Upper lobe of left lung (tissue), 6 donors: Measurements from ENCODE around the gene MTG2. TPM values are rescaled to one million over a fixed set of nuclear protein-coding genes. Genes with fewer than 3 reads are reported as not detected.

ENCODE experiments used
- ATAC-seq, 2 donors: fragments of 200-7000 bp; cut with Tn5 transposase; one replicate each; pipeline ENCODE4 v1.9.1; 2022; ENCODE audit warnings: mild to moderate bottlenecking in 2 of 2, moderate library complexity in 2 of 2; ENCODE audit not compliant: low FRiP score in 2 of 2
- DNase-seq, 2 donors: peaks; one replicate each; pipeline ENCODE4 v3.0.0-alpha.2; 2019 to 2020
- H3K27ac ChIP-seq, 4 donors: fragments of 200-600 bp; sonication (generic); one replicate each; pipeline ENCODE4 v1.5.1; 2016 to 2019
- H3K27me3 ChIP-seq, 4 donors: fragments of 200-600 bp; sonication (generic); one replicate each; pipeline ENCODE4 v1.5.1; 2017 to 2019
- H3K36me3 ChIP-seq, 4 donors: fragments of 200-600 bp; sonication (generic); one replicate each; pipeline ENCODE4 v1.5.1; 2016 to 2019
- H3K4me1 ChIP-seq, 4 donors: fragments of 200-600 bp; sonication (generic); one replicate each; pipeline ENCODE4 v1.5.1; 2018 to 2019
- H3K4me3 ChIP-seq, 4 donors: fragments of 200-600 bp; sonication (generic); one replicate each; pipeline ENCODE4 v1.5.1; 2017 to 2019; ENCODE audit warnings: mild to moderate bottlenecking in 2 of 4, moderate library complexity in 1 of 4
- H3K9me3 ChIP-seq, 4 donors: fragments of 200-600 bp; sonication (generic); one replicate each; pipeline ENCODE4 v1.5.1; 2018 to 2019
- CTCF ChIP-seq, 6 experiments: fragments of 450-650 bp in 4 of 6; fragments of 200-600 bp in 2 of 6; sonication (generic) in 2 of 6; IDR thresholded peaks; one replicate each; pipeline ENCODE4 v1.5.1; 2016 to 2019; ENCODE audit warnings: antibody characterized with exemption in 6 of 6
- EP300 ChIP-seq, 4 donors: sonication (generic); formaldehyde crosslinking; IDR thresholded peaks; one replicate each; pipeline ENCODE4 v1.5.1; 2017; ENCODE audit warnings: antibody characterized with exemption in 4 of 4, control low read depth in 2 of 4
- POLR2A ChIP-seq, 4 donors: fragments of 450-650 bp; IDR thresholded peaks; one replicate each; pipeline ENCODE4 v1.5.1; 2016 to 2017; ENCODE audit warnings: antibody characterized with exemption in 4 of 4, mild to moderate bottlenecking in 2 of 4
- POLR2AphosphoS5 ChIP-seq, 2 donors: sonication (generic); formaldehyde crosslinking; IDR thresholded peaks; one replicate each; pipeline ENCODE4 v1.5.1; 2017; ENCODE audit warnings: antibody characterized with exemption in 2 of 2
- WGBS, 2 donors: methylation state at CpG; one replicate each; pipeline ENCODE4 v1.1.5; 2017 to 2018; 5-methylcytosine and 5-hydroxymethylcytosine counted together
- total RNA-seq, 6 donors: library from RNA; depleted of rRNA in 4 of 6; stranded (reverse); fragments of >200 nt in 4 of 6; gene quantifications; one replicate each; pipeline versions ENCODE4 v1.1.0 to v1.2.1, GENCODE V29; 2016 to 2021
- donor health status: DM: no; HTN: no; CAD: no; lungs with moderate emphysema.
- donor health status: DM: no; HTN: yes; CAD: no; lungs with severe emphysema.

Gene MTG2
- total RNA-seq, 6 donors from 2014 or later = 28.3 to 42.3 (median 32.0) TPM

- no peaks in the 10 kb centered on the region for H3K9me3 ChIP-seq
- peak overlapping the region in 3 of 4 donors; percentile 90 to 93 (median 90) for H3K27ac ChIP-seq
- H3K27me3 ChIP-seq = no peaks in the 10 kb centered on the region
- no peak for ATAC-seq
- DNase-seq = peak in 1 of 2 donors; percentile 57
- no peak for TF ChIP-seq POLR2AphosphoS5 (IDR thresholded peaks at IDR 0.05)
- TF ChIP-seq CTCF (IDR thresholded peaks at IDR 0.05) = no peak
- TF ChIP-seq POLR2A (IDR thresholded peaks at IDR 0.05) = no peak
- no peak for TF ChIP-seq EP300 (IDR thresholded peaks at IDR 0.05)
- H3K36me3 ChIP-seq = peaks cover 0 to 19% (median 0%) of the 10 kb centered on the region in 4 donors
- H3K4me3 ChIP-seq = peak overlapping the region in 2 of 4 donors; percentile 91 to 93
- peaks cover 12 to 32% (median 26%) of the 10 kb centered on the region in 4 donors for H3K4me1 ChIP-seq
- WGBS, 2 donors = 77 to 88% methylated on average over 13 of the region's 13 CpGs
Observed at GRCh38 chr20:62240020-62240685, 57.3 kb downstream of the MTG2 start.

GRCh38 chr20:62241506-62241905, 58.7 kb downstream of the MTG2 start:
- Histone ChIP-seq H3K4me1 (peaks cover 12 to 36% (median 26%) of the 10 kb centered on the region in 4 donors), H3K27ac (peak overlapping the region in 1 of 4 donors; percentile 93), H3K4me3 (no peak overlapping the region), H3K36me3 (peaks cover 0 to 19% (median 0%) of the 10 kb centered on the region in 4 donors), H3K27me3 (no peaks in the 10 kb centered on the region), H3K9me3 (no peaks in the 10 kb centered on the region)
- 76 to 80% methylated on average over 7 to 10 of the region's 10 CpGs for WGBS, 2 donors
- DNase-seq (peak in 1 of 2 donors; percentile 72), ATAC-seq (no peak)
- TF ChIP-seq POLR2AphosphoS5 (IDR thresholded peaks at IDR 0.05) = no peak
- no peak for TF ChIP-seq EP300 (IDR thresholded peaks at IDR 0.05)
- no peak for TF ChIP-seq POLR2A (IDR thresholded peaks at IDR 0.05)
- no peak for TF ChIP-seq CTCF (IDR thresholded peaks at IDR 0.05)

DNA sequence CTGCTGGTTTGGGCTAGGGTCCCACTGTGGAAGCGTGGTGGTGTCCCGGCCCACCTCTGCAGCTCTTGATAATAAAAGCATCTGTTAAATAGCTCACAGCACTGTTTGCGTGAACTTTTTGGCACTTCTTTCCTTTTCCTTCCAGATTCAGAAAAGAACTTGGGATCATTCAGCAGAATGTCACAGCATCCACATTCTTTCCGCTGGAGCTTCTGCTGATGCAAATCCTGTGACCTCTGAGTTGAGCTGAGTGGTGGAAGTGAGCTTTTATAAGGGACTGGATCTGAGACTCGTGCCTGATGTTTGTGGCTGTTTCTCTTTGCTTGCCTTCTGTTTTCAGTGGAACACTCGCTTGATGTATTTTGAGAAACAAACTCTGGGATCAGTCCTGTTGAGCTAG, 59.3 kb downstream of the MTG2 start:
- Histone ChIP-seq H3K27me3 (no peaks in the 10 kb centered on the region), H3K4me1 (peaks cover 12 to 43% (median 26%) of the 10 kb centered on the region in 4 donors), H3K9me3 (no peaks in the 10 kb centered on the region), H3K27ac (no peak overlapping the region), H3K4me3 (no peak overlapping the region), H3K36me3 (peaks cover 0 to 19% (median 0%) of the 10 kb centered on the region in 4 donors)
- TF ChIP-seq POLR2A (IDR thresholded peaks at IDR 0.05) (no peak), EP300 (IDR thresholded peaks at IDR 0.05) (no peak), POLR2AphosphoS5 (IDR thresholded peaks at IDR 0.05) (no peak), CTCF (IDR thresholded peaks at IDR 0.05) (no peak)
- WGBS, 2 donors = 89% methylated on average over 6 of the region's 6 CpGs
- DNase-seq (no peak), ATAC-seq (no peak)

DNA sequence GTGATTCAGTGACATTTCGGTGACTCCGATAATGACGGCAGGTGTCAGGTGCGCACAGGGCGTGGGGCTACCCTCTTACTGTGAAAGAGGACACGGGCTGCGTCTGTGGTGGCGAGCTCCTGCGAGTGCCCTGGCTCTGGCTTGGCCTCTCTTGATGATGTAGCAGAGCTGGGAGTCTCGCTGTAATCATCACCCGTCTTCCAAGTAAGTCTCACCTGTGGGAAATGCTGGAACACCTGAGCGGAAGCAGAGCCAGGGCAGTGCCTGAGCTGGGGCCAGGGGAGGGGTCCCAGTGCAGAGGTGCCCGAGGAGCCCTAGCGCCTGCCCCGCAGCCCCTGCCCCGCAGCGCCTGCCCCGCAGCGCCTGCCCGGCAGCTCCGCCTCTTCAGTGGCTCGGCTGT, 60.3 kb downstream of the MTG2 start:
- no peaks in the 10 kb centered on the region for H3K9me3 ChIP-seq
- no peak for TF ChIP-seq EP300 (IDR thresholded peaks at IDR 0.05)
- TF ChIP-seq CTCF (IDR thresholded peaks at IDR 0.05) = no peak
- TF ChIP-seq POLR2A (IDR thresholded peaks at IDR 0.05) = no peak
- TF ChIP-seq POLR2AphosphoS5 (IDR thresholded peaks at IDR 0.05) = no peak
- no peak overlapping the region for H3K4me3 ChIP-seq
- DNase-seq (no peak), ATAC-seq (no peak)
- H3K36me3 ChIP-seq = peaks cover 0 to 19% (median 0%) of the 10 kb centered on the region in 4 donors
- 86 to 97% methylated on average over 14 to 22 of the region's 22 CpGs for WGBS, 2 donors
- H3K27ac ChIP-seq = no peak overlapping the region
- no peaks in the 10 kb centered on the region for H3K27me3 ChIP-seq
- H3K4me1 ChIP-seq = peaks cover 10 to 40% (median 20%) of the 10 kb centered on the region in 4 donors
